ENCODE results near the gene GPS1.

GPS1 gene

DNA sequence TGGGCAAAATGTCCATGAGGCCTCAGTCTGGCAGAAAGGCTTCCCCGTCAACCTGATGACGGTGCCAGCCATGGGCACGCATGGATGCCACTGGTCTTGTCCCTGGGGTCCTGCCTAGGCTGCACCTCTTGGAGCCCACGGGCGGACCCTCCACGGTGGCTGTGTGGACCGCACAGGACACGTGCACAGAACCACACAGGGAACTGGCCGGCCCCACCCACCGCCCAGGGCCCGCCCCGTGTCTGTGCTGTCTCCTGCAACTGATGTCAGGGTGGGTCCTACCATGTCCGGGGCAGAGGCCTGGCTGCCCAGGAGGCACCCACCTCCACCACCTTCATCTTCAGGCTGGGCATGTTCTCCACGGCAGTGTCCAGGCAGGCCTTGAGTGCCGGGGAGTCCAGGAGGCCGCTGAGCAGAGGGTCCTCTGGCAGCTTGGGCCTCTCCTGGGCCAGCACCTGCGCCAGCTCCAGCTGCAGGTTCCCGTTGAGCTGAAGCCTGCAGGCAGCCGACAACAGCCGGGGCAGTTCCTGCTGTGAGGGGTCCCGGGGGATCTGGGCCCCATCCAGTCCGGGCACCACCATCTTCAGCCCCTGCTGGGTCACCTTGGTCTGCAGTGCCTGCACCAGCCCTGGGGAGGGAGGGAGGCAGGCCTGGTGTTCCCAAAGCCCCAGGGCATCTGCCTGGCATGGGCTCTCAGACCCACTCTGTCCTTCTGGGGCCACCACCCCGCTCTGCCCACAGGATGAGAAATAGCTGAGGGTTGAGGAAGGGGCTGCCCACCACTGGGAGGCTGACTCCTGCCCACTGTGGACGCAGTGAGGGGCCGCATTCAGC lies 34.5 kb downstream of the GPS1 start:
- Histone ChIP-seq H3K79me2 (ENCODE audit: insufficient read depth, low read length) (no peaks in the 10 kb centered on the region), H3K27ac (ENCODE audit: low read depth, low read length, poor library complexity, severe bottlenecking) (no peak overlapping the region), H3K9me3 (ENCODE audit: low read length) (no peaks in the 10 kb centered on the region), H3K36me3 (ENCODE audit: insufficient read depth, low read length) (peaks cover 98% of the 10 kb centered on the region), H3K27me3 (ENCODE audit: insufficient read depth, low read length) (no peaks in the 10 kb centered on the region), H3K4me2 (ENCODE audit: low read length) (no peak overlapping the region), H4K20me1 (ENCODE audit: insufficient read depth, low read length) (no peaks in the 10 kb centered on the region), H3K9me2 (ENCODE audit: low read depth, low read length) (no peaks in the 10 kb centered on the region), H3F3A (ENCODE audit: insufficient read depth, low read length) (no peaks in the 10 kb centered on the region), H3K4me1 (ENCODE audit: insufficient read depth, low read length, severe bottlenecking) (no peaks in the 10 kb centered on the region), H2AFZ (ENCODE audit: low read length) (no peak overlapping the region), H3K9ac (ENCODE audit: low read length) (no peak overlapping the region), H3K4me3 (ENCODE audit: low read depth, low read length, poor library complexity, severe bottlenecking) (no peak overlapping the region)
- no peak for TF ChIP-seq EZH2 (IDR thresholded peaks at IDR 0.05; ENCODE audit: borderline replicate concordance, low read length)
- TF ChIP-seq, protein P1, sequence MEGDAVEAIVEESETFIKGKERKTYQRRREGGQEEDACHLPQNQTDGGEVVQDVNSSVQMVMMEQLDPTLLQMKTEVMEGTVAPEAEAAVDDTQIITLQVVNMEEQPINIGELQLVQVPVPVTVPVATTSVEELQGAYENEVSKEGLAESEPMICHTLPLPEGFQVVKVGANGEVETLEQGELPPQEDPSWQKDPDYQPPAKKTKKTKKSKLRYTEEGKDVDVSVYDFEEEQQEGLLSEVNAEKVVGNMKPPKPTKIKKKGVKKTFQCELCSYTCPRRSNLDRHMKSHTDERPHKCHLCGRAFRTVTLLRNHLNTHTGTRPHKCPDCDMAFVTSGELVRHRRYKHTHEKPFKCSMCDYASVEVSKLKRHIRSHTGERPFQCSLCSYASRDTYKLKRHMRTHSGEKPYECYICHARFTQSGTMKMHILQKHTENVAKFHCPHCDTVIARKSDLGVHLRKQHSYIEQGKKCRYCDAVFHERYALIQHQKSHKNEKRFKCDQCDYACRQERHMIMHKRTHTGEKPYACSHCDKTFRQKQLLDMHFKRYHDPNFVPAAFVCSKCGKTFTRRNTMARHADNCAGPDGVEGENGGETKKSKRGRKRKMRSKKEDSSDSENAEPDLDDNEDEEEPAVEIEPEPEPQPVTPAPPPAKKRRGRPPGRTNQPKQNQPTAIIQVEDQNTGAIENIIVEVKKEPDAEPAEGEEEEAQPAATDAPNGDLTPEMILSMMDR (IDR thresholded peaks at IDR 0.05; ENCODE audit: low read length), result no peak

DNA sequence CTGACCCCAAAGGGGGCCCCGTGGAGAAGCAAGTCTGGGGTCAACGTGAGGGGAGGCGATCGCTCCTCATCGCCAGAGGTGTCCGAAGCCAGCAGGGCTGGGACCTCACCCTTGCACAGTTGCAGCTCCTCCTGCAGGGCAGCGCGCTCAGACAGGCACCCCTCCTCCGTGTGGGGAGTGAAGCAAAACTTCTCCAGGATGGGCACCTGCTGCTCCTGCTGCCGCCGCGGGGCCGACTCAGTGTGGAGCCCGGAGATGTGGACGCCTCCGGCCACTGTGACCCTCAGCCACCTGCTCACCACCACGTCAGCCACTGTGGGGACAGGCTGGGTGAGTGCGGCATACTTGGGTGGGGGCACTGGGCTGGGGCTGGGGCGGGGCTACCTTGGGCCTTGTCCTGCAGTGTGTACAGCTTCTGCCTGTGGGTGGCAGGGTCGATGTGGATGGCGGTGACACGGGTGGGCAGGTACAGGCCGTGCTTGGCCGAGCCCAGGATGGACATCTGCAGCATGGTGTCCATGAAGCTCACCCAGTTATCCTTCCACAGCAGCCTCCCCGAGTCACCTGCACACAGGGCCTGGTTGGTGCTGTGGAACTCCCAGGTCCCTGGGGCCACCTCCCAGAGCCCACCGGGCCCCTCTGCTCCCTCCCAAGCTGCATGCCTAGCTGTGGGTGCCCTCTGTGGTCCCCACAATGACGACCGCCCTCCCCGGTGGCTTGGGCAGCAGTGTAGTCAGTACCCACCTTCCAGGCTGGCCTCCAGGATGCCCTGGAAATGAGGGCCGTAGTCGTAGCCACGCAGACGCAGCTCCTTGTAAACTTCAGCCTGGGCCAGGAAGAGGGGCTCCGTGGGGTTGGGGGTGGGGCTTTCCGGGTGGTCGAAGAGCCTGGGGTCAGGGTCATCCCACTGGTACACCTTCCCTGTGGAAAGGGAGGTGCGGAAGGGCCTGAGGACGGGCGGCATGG lies 35.5 kb downstream of the GPS1 start:
- Histone ChIP-seq H2AFZ (ENCODE audit: low read length) (no peak overlapping the region), H3K4me2 (ENCODE audit: low read length) (no peak overlapping the region), H3K9ac (ENCODE audit: low read length) (no peak overlapping the region), H3K27me3 (ENCODE audit: insufficient read depth, low read length) (no peaks in the 10 kb centered on the region), H3K9me2 (ENCODE audit: low read depth, low read length) (no peaks in the 10 kb centered on the region), H4K20me1 (ENCODE audit: insufficient read depth, low read length) (no peaks in the 10 kb centered on the region), H3K27ac (ENCODE audit: low read depth, low read length, poor library complexity, severe bottlenecking) (no peak overlapping the region), H3K4me3 (ENCODE audit: low read depth, low read length, poor library complexity, severe bottlenecking) (no peak overlapping the region), H3K4me1 (ENCODE audit: insufficient read depth, low read length, severe bottlenecking) (no peaks in the 10 kb centered on the region), H3K36me3 (ENCODE audit: insufficient read depth, low read length) (peaks cover 100% of the 10 kb centered on the region), H3K9me3 (ENCODE audit: low read length) (no peaks in the 10 kb centered on the region), H3F3A (ENCODE audit: insufficient read depth, low read length) (no peaks in the 10 kb centered on the region), H3K79me2 (ENCODE audit: insufficient read depth, low read length) (no peaks in the 10 kb centered on the region)
- TF ChIP-seq, protein P1 (IDR thresholded peaks at IDR 0.05; ENCODE audit: low read length), result no peak
- TF ChIP-seq EZH2 (IDR thresholded peaks at IDR 0.05; ENCODE audit: borderline replicate concordance, low read length), result no peak

DNA sequence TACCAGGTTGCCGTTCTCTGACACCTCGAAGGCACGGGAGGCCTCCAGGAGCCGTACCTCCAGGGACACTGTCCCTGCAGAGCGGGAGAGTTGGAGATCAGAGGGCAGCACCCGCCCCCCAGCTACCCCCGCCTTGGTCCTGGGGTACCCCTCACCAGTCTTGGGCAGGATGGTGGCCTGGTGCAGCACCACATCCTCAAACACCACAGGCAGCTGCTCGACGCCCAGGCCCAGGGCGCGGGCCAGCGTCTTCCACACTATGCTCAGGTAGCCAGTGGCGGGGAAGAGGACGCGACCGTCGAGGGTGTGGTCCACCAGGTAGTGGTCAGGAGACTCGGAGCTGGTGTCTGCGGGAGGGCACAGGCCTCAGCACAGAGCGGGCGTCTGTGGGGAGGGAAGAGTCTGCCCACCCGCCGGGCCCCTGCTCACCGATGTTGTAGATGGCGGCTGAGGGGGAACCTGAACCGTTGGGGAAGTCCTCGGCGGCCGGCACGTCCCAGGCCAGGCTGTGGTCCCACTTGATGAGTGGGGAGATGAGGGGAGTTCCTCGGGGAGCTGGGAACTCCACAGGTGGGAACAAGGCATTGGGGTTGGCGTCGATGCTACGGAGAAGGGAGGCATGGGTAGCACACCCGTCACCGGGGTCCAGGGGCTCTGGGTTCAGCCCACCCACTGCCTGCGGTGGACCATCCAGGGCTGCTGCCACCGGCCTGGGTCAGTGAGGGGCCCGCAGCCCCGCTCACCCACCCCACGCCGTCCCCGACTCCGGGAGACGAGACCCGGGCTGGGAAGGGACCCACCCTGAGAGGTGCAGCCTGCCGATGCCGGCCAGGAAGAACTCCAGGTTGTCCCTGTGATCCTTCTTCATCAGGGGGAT lies 36.5 kb downstream of the GPS1 start:
- TF ChIP-seq, protein P1 (IDR thresholded peaks at IDR 0.05; ENCODE audit: low read length), result no peak
- no peak for TF ChIP-seq EZH2 (IDR thresholded peaks at IDR 0.05; ENCODE audit: borderline replicate concordance, low read length)
- Histone ChIP-seq H3K36me3 (ENCODE audit: insufficient read depth, low read length) (peaks cover 100% of the 10 kb centered on the region), H3K4me1 (ENCODE audit: insufficient read depth, low read length, severe bottlenecking) (no peaks in the 10 kb centered on the region), H3K9me2 (ENCODE audit: low read depth, low read length) (no peaks in the 10 kb centered on the region), H3K9me3 (ENCODE audit: low read length) (no peaks in the 10 kb centered on the region), H3K27me3 (ENCODE audit: insufficient read depth, low read length) (no peaks in the 10 kb centered on the region), H3K4me2 (ENCODE audit: low read length) (no peak overlapping the region), H4K20me1 (ENCODE audit: insufficient read depth, low read length) (no peaks in the 10 kb centered on the region), H3F3A (ENCODE audit: insufficient read depth, low read length) (no peaks in the 10 kb centered on the region), H3K79me2 (ENCODE audit: insufficient read depth, low read length) (no peaks in the 10 kb centered on the region), H2AFZ (ENCODE audit: low read length) (no peak overlapping the region), H3K27ac (ENCODE audit: low read depth, low read length, poor library complexity, severe bottlenecking) (no peak overlapping the region), H3K4me3 (ENCODE audit: low read depth, low read length, poor library complexity, severe bottlenecking) (no peak overlapping the region), H3K9ac (ENCODE audit: low read length) (no peak overlapping the region)
